Activated CD8-positive, alpha-beta memory T cell treated with anti-CD3 and anti-CD28 coated beads, Interleukin-2, amount 10 ng/mL, durations not matched to agents 7 days and 5 days (primary cell): Measurements from ENCODE around the gene PCK2. TPM values are rescaled to one million over a fixed set of nuclear protein-coding genes. Genes with fewer than 3 reads are reported as not detected.

Experiments used
- ATAC-seq: fragments of 150-1000 bp; cut with Tn5 transposase; one replicate; pipeline ENCODE4 v1.10.0; 2021; ENCODE audit warnings: moderate library complexity
- CTCF ChIA-PET: fragments of 350-600 bp; sonication (Branson Sonifier 250); formaldehyde crosslinking; loops from one replicate; lab custom pipeline; 2021; ENCODE audit warnings: antibody characterized with exemption; lab: Charles Lee
- DNase-seq: peaks from one replicate; pipeline ENCODE4 v3.0.0-alpha.2; 2020
- H3K27ac Mint-ChIP-seq: one replicate; pipeline ENCODE4 v1.8.0; 2021; ENCODE audit warnings: mild to moderate bottlenecking, mixed read lengths
- H3K27me3 Mint-ChIP-seq: one replicate; pipeline ENCODE4 v1.8.0; 2021; ENCODE audit warnings: mixed read lengths
- H3K36me3 Mint-ChIP-seq: one replicate; pipeline ENCODE4 v1.8.0; 2021; ENCODE audit warnings: mild to moderate bottlenecking, mixed read lengths
- H3K4me1 Mint-ChIP-seq: one replicate; pipeline ENCODE4 v1.8.0; 2021; ENCODE audit warnings: mixed read lengths
- H3K4me3 Mint-ChIP-seq: one replicate; pipeline ENCODE4 v1.8.0; 2021; ENCODE audit warnings: mild to moderate bottlenecking, moderate library complexity, mixed read lengths
- H3K9me3 Mint-ChIP-seq: one replicate; pipeline ENCODE4 v1.8.0; 2022; ENCODE audit warnings: low read depth, mixed read lengths
- total RNA-seq, 2 experiments: library from RNA; stranded (reverse); gene quantifications; one replicate each; pipeline ENCODE4 v1.2.3, GENCODE V29; 2021

PCK2 gene
- total RNA-seq, 2 experiments from 2014 or later = 61.7 to 87.0 TPM

GRCh38 chr14:24056800-24057184, 37.3 kb upstream of the PCK2 start:
- Mint-ChIP-seq H3K4me1 (peaks cover 11% of the 10 kb centered on the region), H3K27me3 (peaks cover 16% of the 10 kb centered on the region), H3K9me3 (no peaks in the 10 kb centered on the region), H3K36me3 (no peaks in the 10 kb centered on the region), H3K4me3 (no peak overlapping the region), H3K27ac (no peak overlapping the region)
- no peak for DNase-seq
- no peak for ATAC-seq
- CTCF ChIA-PET = interaction anchor here (1.0 to 7.7 kb wide), 8 partner anchors 11 to 104 kb away, joined by 3 to 139 read pairs (median 12); partner anchors contain the start of genes EMC9, IRF9 and PCK2

- H3K4me1 Mint-ChIP-seq = peaks cover 11% of the 10 kb centered on the region
- no peaks in the 10 kb centered on the region for H3K9me3 Mint-ChIP-seq
- ATAC-seq = no peak
- DNase-seq = no peak
- peaks cover 16% of the 10 kb centered on the region for H3K27me3 Mint-ChIP-seq
- no peak overlapping the region for H3K4me3 Mint-ChIP-seq
- CTCF ChIA-PET = interaction anchor here (0.7 to 7.7 kb wide), 12 partner anchors 12 to 242 kb away, joined by 3 to 139 read pairs (median 5); partner anchors contain the start of genes CPNE6, DHRS1, EMC9 and IRF9
- no peak overlapping the region for H3K27ac Mint-ChIP-seq
- no peaks in the 10 kb centered on the region for H3K36me3 Mint-ChIP-seq
Observed at GRCh38 chr14:24057271-24057670, 36.8 kb upstream of the PCK2 start.

- DNase-seq (no peak), ATAC-seq (peak; percentile 11)
- H3K9me3 Mint-ChIP-seq = no peaks in the 10 kb centered on the region
- H3K4me3 Mint-ChIP-seq = no peak overlapping the region
- no peak overlapping the region for H3K27ac Mint-ChIP-seq
- H3K27me3 Mint-ChIP-seq = peaks cover 16% of the 10 kb centered on the region
- CTCF ChIA-PET = interaction anchor here (0.7 to 7.7 kb wide), 26 partner anchors 8 to 276 kb away, joined by 3 to 139 read pairs (median 4); partner anchors contain the start of genes CIDEB, CPNE6, DCAF11 and DHRS1
- peaks cover 6% of the 10 kb centered on the region for H3K4me1 Mint-ChIP-seq
- no peaks in the 10 kb centered on the region for H3K36me3 Mint-ChIP-seq
Observed at GRCh38 chr14:24057867-24058259, 36.2 kb upstream of the PCK2 start.

- Mint-ChIP-seq H3K27me3 (peaks cover 11% of the 10 kb centered on the region), H3K4me1 (peaks cover under 1% of the 10 kb centered on the region), H3K36me3 (no peaks in the 10 kb centered on the region), H3K9me3 (no peaks in the 10 kb centered on the region), H3K4me3 (no peak overlapping the region), H3K27ac (no peak overlapping the region)
- ATAC-seq (peak; percentile 74), DNase-seq (peak; percentile 69)
- CTCF ChIA-PET = interaction anchor here (0.7 to 7.7 kb wide), 26 partner anchors 8 to 275 kb away, joined by 3 to 139 read pairs (median 4); partner anchors contain the start of genes CIDEB, CPNE6, DCAF11 and DHRS1
Observed at GRCh38 chr14:24058260-24058950, 35.7 kb upstream of the PCK2 start.

GRCh38 chr14:24058951-24059475, 35.1 kb upstream of the PCK2 start:
- DNase-seq (no peak), ATAC-seq (no peak)
- Mint-ChIP-seq H3K9me3 (no peaks in the 10 kb centered on the region), H3K36me3 (no peaks in the 10 kb centered on the region), H3K4me1 (no peaks in the 10 kb centered on the region), H3K27ac (no peak overlapping the region), H3K27me3 (peaks cover 6% of the 10 kb centered on the region), H3K4me3 (no peak overlapping the region)
- CTCF ChIA-PET = interaction anchor here (0.9 to 7.7 kb wide), 19 partner anchors 9 to 249 kb away, joined by 3 to 139 read pairs (median 4); partner anchors contain the start of genes CIDEB, CPNE6, DCAF11 and DHRS1

GRCh38 chr14:24059841-24060388, 34.2 kb upstream of the PCK2 start:
- H3K27me3 Mint-ChIP-seq = peaks cover 3% of the 10 kb centered on the region
- ATAC-seq = no peak
- no peak for DNase-seq
- CTCF ChIA-PET = interaction anchor here (2.7 to 7.7 kb wide), 2 partner anchors 33 to 49 kb away, joined by 7 to 139 read pairs; partner anchors contain the start of gene PCK2
- H3K4me1 Mint-ChIP-seq = no peaks in the 10 kb centered on the region
- H3K27ac Mint-ChIP-seq = no peak overlapping the region
- H3K9me3 Mint-ChIP-seq = no peaks in the 10 kb centered on the region
- H3K36me3 Mint-ChIP-seq = no peaks in the 10 kb centered on the region
- no peak overlapping the region for H3K4me3 Mint-ChIP-seq

GRCh38 chr14:24060443-24060842, 33.7 kb upstream of the PCK2 start:
- H3K27ac Mint-ChIP-seq = no peak overlapping the region
- ATAC-seq (no peak), DNase-seq (no peak)
- no peaks in the 10 kb centered on the region for H3K4me1 Mint-ChIP-seq
- no peaks in the 10 kb centered on the region for H3K9me3 Mint-ChIP-seq
- CTCF ChIA-PET = interaction anchor here (1.2 to 7.7 kb wide), 4 partner anchors 9 to 48 kb away, joined by 3 to 139 read pairs (median 5); partner anchors contain the start of genes CARMIL3 and PCK2
- peaks cover 3% of the 10 kb centered on the region for H3K27me3 Mint-ChIP-seq
- H3K36me3 Mint-ChIP-seq = no peaks in the 10 kb centered on the region
- no peak overlapping the region for H3K4me3 Mint-ChIP-seq

- no peaks in the 10 kb centered on the region for H3K36me3 Mint-ChIP-seq
- H3K27me3 Mint-ChIP-seq = peaks cover 3% of the 10 kb centered on the region
- H3K27ac Mint-ChIP-seq = no peak overlapping the region
- CTCF ChIA-PET = interaction anchor here (1.1 to 2.7 kb wide), 4 partner anchors 9 to 47 kb away, joined by 3 to 7 read pairs (median 3); partner anchors contain the start of gene CARMIL3
- H3K4me3 Mint-ChIP-seq = no peak overlapping the region
- ATAC-seq = no peak
- DNase-seq = no peak
- no peaks in the 10 kb centered on the region for H3K9me3 Mint-ChIP-seq
- H3K4me1 Mint-ChIP-seq = no peaks in the 10 kb centered on the region
Observed at GRCh38 chr14:24060984-24061913, 32.9 kb upstream of the PCK2 start.

GRCh38 chr14:24062216-24062980, 31.7 kb upstream of the PCK2 start:
- Mint-ChIP-seq H3K27ac (no peak overlapping the region), H3K4me1 (no peaks in the 10 kb centered on the region), H3K4me3 (no peak overlapping the region), H3K27me3 (no peaks in the 10 kb centered on the region), H3K36me3 (no peaks in the 10 kb centered on the region), H3K9me3 (no peaks in the 10 kb centered on the region)
- DNase-seq (no peak), ATAC-seq (no peak)
- CTCF ChIA-PET = interaction anchor here (1.1 to 2.7 kb wide), 2 partner anchors 45 to 46 kb away, joined by 3 to 7 read pairs; no protein-coding TSS in a partner anchor

- no peak overlapping the region for H3K4me3 Mint-ChIP-seq
- no peak overlapping the region for H3K27ac Mint-ChIP-seq
- no peaks in the 10 kb centered on the region for H3K9me3 Mint-ChIP-seq
Observed at GRCh38 chr14:24063263-24063836, 30.8 kb upstream of the PCK2 start.

GRCh38 chr14:24064091-24064795, 29.9 kb upstream of the PCK2 start:
- CTCF ChIA-PET = interaction anchor here (2.2 kb wide), 1 partner anchor 26 kb away, joined by 8 read pairs; no protein-coding TSS in a partner anchor
- ATAC-seq = no peak
- no peaks in the 10 kb centered on the region for H3K4me1 Mint-ChIP-seq
- no peak for DNase-seq
- no peak overlapping the region for H3K4me3 Mint-ChIP-seq
- no peaks in the 10 kb centered on the region for H3K36me3 Mint-ChIP-seq
- H3K27me3 Mint-ChIP-seq = no peaks in the 10 kb centered on the region
- no peaks in the 10 kb centered on the region for H3K9me3 Mint-ChIP-seq
- no peak overlapping the region for H3K27ac Mint-ChIP-seq

More at GRCh38 chr14:24063263-24063836, 30.8 kb upstream of the PCK2 start:
- CTCF ChIA-PET = no interaction called here
- H3K27me3 Mint-ChIP-seq = no peaks in the 10 kb centered on the region
- DNase-seq (no peak), ATAC-seq (no peak)
- no peaks in the 10 kb centered on the region for H3K4me1 Mint-ChIP-seq
- no peaks in the 10 kb centered on the region for H3K36me3 Mint-ChIP-seq
